CD4-positive, alpha-beta T cell treated with Interleukin-17A for 1 hour (primary cell): Measurements from ENCODE around the gene GABRP.
"Not testable (repeated sequence)": the region's sequence is repeated elsewhere in the genome, so short reads cannot be mapped to it uniquely, and the experiment has no call there.

Source experiments
- DNase-seq: peaks from one replicate; pipeline ENCODE4 v3.0.0-alpha.2; 2020

Gene GABRP, protein sequence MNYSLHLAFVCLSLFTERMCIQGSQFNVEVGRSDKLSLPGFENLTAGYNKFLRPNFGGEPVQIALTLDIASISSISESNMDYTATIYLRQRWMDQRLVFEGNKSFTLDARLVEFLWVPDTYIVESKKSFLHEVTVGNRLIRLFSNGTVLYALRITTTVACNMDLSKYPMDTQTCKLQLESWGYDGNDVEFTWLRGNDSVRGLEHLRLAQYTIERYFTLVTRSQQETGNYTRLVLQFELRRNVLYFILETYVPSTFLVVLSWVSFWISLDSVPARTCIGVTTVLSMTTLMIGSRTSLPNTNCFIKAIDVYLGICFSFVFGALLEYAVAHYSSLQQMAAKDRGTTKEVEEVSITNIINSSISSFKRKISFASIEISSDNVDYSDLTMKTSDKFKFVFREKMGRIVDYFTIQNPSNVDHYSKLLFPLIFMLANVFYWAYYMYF

DNA sequence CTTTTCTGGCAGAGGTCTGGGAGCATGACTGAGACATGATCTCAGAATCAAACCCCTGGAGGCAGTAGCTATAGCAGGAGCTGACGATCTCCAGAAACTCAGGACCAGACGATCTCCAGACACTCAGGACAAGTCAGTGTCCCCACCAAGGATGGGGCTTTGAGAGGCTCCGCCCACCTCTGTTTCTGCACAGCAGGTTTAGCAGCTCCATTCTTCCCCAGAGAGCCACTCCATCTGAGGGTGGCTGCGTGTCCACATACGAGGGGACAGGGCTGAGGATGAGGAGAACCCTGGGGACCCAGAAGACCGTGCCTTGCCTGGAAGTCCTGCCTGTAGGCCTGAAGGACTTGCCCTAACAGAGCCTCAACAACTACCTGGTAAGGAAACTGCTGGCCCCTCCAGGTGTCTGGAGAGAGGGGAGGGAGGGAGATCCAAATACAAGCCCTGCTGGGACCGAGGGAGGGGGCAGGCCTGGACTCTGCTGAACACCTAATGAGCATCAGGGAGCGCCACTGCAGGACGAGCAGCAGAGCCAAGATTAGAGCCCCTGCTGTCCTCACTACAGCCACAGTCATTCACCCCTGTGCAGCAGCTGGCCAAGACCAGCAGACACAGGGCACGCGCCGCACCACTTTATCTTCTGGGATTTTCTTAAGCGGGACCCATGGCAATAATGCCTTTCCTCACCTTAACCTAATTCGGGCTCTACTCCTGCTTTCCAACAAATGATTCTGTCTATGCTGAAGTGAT lies at the start of gene GABRP:
Gene GABRP, plus strand, starts transcription at position 228 of the 750 bp plus-strand sequence. CDS start 4,891 bp downstream, outside the sequence.
- no peak for DNase-seq

DNA sequence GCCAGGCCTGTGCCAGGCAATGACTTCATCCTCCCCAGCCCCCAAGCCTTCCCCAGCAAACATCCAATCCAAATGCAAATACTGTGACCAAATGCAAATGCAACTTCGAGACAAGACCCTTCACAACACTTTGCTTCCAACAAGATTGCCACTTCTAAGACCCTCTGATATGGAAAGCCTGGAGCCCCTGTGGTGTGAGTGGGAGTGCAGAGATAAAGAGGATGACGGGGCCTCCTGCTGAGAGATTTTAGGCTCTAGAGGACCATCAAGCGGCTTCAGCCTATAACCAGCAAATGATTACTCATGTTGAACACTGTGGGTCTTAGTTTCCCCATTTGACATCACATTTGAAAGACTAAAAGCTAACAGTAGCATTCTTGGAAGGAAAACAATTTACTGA lies 46.6 kb upstream of the GABRP start:
- DNase-seq: no peak

DNA sequence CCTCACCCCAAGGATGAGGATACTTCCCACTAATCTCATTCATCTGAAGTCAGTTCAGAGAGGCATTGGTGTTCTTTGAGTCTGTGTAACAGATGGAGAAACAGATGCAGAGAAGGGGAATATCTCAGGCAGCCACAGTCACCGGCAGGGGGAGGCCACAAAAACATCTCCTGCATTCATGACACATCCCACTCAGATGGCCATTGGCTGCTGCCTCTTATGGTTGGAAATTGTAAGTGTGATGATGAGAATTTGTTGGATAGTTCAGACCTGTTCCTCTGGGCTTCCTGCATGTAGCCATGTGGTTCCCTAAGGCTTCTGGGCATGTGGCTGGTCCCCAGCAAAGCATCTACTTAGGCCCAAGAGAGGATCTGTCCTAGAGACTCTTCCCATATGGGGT lies 45.9 kb upstream of the GABRP start:
- DNase-seq: no peak

DNA sequence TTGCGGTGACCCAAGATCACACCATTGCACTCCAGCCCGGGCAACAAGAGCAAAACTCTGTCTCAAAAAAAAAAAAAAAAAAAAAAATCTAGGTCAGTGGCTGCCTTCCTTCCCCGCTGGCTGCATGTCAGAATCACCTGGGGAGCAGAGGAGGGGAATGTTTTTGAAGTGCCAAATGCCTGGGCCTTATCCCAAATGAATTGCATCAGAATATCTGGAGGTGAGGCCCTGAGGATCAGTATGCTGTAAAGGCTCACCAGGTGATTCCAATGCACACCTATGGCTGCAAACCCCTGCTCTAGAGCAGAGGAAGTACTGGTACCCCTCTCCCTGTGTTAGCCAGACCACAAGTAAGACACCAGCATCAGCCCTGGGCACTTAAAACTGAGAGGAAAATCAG lies 44.7 kb upstream of the GABRP start:
- DNase-seq: no peak

DNA sequence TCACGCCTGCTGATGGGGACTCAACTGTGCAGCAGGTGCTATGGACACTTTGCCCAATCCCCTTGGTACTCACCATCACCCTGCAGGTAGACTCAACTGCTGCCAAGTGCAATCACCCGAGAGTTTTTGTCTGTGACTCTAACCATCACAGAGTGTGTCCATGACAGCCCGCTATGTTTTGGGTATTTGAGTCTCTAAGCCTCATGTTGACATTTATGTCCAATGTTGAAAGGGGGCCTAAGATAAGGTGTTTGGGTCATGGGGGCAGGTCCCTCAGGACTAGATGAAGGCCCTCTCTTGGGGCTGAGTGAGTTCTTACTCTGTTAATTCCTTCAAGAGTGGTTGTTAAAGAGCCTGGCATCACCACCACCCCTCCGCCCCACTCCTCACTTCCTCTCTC lies 44.1 kb upstream of the GABRP start:
- no peak for DNase-seq

DNA sequence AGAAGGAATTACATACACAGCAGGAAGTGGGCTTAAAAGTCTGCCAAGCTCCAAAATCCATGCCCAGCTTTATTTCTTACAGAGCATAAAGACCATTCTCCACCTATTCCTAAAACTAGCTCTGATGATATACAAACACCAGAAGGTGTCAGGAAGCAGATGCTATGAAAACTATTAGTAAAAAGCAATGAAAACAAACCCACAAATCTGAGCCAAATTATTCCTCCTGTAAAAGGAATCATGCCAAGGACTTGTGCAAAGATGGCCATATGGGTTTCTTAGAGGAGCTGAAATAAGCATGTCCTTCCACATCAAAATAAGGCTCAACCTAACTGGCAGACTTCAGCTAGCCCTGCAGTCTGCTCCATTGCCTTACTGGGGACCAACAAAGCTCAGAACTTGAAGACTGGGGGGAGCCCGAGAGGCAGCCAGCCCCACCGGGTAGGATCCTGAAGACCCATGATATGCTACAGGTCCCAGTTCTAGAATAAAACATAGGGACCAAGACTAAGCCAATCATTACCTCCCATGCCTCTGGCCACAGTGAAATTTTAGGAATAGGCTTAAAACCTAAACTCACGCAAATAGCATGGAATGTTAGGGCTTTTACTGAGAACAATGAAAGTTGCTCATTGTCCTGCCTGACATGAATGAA lies 42.8 kb upstream of the GABRP start:
- no peak for DNase-seq

DNA sequence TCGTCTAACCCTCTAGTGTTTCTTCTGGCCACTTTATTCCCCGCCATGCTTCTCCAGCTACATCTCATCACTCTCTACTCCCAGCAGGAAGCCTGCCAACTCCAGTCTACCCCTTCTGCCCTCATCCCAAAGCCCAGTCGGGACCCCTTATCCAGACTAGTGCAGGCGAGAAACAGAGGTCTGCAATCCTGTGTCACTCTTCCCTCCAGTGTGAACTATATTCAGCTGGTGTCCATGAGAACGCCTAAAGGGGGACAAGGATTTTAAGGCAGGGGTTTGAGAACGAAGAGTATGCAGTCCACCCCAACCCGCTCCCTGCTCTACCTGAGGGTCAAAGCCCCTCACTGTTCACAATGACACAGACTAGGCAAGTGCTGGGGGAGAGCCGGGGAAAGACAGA lies 41.7 kb upstream of the GABRP start:
- DNase-seq: no peak

DNA sequence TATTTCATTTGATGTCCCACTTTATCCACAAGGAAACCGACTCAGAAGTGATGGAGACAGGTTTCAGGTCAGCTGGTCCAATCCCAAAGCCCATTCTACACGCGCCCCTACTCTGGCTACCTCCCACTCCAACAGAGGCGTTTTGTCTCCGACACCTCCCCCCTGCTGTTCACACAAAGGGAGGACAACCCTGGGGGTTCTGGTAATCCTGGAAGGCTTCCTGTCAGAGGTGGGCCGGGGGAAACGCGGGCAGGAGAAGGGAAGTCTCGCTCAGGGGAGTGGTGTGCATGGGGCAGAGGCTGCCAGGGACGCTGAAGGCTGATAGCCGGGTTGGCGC lies 39.7 kb upstream of the GABRP start:
- DNase-seq: no peak

DNA sequence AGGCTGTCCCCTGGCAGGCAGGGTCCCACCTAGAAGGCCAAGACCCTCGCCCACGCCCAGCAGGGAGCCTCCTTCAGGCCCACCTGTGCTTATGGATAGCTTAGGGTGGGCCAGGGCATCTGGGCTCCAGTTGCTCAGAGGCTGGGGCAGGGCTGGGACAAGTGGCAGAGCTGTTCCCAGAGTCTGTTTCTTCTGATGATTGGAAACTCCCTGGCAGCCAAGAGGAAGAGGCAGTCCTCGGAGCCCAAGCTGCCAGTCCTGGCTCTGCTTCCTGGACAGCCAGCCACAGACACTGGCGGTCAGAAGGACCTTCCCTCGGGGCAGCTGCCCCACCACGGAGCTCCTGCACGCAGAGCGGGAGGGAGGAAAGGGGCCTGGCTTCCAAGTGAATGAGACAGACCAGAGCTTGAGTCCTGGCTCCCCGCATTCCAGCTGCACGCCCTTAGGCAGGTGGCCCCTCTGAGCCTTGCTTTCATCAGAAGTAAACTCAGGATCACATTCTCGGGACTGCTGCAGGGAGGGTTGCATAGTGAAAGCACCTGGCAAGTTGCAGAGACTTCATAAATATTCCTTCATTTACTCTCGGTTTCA lies 37.9 kb upstream of the GABRP start:
- no peak for DNase-seq

DNA sequence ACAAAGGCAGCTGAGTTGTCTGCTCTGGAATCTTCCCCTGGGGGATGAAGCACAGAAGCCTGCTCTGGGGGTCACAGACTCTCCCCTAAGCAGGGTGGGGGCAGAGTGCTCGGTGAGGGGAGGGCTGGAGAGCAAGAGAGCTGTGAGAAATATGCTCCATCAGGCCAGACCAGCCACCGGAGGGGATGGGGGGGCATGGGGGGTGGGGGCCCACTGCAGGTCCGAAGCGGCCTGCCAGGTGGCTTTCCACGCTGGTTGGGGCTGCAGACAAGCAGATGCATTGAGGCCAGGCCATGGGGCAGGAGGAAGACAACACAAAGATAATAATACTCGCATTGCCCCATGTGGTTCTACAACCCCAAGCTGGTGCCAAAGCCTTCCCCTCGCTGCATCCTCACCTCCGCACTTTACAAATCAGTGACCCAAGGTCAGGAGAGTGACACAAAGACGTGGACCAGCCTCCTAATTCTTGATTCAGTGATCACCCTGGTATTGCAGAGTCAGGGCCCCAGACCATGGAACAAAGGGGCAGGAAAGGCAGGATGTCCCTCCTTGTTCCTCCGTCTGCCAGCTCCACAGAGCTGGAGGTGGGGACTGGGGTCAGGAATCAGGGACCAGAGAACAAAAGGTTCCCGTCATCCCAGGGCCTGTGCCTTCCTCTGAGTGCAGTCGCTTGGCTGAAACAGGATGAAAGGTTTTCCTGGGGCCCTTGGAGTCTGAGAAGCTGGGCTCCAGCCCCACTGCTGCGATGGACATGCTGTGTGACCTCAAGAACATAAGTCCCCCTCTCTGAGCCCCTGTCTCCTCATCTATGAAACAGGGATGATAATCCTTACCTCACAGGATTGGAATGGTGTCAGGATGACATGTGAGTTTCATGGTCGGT lies 37.2 kb upstream of the GABRP start:
- no peak for DNase-seq

DNA sequence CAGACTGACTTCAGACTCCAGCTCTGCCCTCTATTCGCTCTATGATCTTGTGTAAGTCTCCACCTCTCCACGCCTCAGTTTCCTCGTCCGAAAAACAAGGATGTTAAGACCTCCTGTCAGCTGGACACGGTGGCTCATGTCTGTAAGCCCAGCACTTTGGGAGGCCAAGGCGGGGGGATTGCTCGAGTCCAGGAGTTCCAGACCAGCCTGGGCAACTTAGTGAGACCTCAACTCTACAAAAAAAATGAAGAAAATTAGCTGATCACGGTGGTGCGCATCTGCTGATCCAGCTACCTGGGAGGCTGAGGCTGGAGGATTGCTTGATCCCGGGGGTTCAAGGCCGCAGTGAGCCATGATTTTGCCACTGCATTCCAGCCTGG lies 36.6 kb upstream of the GABRP start:
- no peak for DNase-seq

DNA sequence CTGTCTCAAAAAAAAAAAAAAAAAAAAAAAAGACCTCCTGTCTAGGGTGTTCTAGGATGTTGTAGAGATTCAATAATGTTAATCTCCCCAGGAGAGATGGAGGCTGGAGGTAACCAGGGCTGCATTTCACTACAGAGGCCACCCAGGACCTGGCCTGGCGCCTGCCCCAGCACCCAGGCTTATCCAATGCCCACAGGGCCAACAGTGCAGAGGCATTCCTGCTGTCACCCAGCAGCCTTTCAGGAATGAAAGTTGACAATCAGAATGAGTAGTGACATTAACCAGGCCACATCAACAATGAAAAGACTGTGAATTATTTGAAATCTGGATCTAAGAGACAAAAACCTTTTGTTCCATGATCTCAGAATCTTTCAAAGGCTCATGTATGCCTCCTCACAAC lies 36.2 kb upstream of the GABRP start:
- no peak for DNase-seq

DNA sequence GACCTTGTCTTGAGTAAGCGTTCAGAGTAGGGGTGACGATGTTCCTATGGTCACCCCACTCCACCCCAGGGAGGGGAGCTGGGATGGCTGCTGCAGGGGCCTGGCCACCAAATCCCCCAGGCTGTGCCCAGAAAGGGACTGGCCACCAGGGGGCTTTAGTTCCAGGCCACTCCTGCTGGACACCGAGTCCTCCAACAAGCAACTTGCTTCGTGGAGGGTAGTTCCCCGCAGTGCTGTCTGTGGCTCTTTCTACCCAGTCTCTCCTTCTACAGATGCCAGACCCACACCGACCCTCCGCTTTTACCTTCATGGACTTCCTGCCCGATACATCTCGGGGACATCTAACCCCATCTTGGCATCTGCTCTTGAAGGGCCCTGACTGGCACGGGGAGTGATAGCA lies 35.7 kb upstream of the GABRP start:
- DNase-seq: no peak

DNA sequence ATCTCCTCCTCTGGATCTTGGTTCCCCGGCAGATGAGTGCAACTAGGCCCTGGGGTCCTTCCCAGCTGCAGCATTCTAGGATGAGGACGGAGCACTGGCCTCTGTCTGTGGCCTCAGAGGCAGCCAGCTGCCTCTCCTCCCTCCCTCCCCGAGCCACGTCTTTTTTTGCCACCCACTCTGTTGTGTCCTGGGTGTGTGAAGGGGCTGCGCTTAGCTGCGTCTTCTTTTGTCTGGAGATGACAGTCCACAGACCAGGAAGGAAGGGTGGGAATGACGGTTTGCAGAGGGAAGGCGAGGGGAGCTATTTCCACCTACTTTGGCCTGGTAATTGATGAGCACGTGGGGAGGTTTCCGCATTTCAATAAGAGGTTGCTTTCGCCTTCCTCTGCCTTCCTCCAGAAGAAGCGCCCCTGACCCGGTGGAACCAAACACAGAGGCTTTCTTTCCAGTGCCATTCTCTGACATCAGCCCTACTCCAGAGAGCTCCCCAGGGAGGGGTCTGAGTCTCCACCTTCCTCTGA lies 34.5 kb upstream of the GABRP start:
- DNase-seq: no peak

DNA sequence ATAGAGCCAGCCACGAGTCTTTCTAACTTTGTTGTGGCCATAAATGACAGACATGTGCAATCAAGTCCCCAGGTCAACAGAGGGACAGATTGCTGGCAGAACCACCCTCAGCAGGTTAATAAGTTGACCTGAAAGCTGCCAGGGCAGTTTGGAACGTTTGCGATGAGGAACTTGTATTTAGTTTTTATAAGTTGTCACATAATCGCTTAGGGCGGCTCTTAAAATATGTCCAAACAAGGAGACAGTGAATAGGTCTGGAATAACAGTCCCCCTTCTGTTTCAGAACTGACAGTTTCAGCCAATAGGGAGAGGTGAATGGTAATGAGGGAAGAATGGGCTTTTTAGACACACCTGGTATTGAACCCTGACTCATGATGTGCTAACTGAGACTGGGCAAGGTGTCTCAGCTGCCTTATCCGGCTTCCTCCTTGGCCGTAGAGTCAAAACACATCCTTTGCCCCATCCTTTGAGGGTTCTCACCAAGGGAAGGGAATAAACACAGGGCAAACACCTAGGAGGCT lies 33.6 kb upstream of the GABRP start:
- DNase-seq: no peak

DNA sequence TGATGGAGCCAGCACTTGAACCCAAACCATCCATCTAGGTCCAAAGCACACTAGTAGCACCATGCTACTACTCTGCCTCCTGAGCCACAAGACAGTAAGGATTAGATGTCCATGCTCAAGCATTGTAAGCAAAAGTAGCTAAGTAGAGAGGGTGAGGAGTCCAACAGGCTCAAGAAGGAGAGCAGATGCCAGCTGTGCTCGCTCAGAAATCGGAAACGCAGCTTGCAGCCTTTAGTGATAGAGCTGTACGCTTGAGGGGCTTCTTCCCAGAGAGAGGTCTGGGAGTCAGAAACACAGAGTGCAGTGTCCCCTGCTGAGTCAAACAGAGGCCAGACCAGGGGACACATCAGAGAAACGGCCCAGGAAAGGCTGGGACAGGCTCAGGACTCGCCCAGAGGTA lies 32.7 kb upstream of the GABRP start:
- DNase-seq: no peak

DNA sequence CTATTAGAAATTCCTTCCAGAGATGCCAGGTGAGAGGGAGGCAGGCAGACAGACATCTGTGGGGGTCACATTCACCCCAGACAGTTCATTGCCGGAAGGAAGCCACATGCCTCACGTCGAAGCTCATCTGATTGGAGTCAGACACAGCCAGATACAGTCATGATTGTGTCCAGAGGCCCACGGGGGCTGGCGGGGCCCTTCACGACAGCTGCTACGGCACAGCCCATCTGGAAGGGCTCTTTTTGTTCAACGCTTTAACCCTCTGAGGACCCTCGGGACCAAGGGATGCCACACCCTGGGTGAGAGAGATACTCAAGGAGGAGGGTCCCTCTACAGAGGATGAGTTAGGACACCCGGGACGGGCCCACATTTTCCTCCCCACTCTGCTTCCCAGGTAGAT lies 31.9 kb upstream of the GABRP start:
- no peak for DNase-seq

DNA sequence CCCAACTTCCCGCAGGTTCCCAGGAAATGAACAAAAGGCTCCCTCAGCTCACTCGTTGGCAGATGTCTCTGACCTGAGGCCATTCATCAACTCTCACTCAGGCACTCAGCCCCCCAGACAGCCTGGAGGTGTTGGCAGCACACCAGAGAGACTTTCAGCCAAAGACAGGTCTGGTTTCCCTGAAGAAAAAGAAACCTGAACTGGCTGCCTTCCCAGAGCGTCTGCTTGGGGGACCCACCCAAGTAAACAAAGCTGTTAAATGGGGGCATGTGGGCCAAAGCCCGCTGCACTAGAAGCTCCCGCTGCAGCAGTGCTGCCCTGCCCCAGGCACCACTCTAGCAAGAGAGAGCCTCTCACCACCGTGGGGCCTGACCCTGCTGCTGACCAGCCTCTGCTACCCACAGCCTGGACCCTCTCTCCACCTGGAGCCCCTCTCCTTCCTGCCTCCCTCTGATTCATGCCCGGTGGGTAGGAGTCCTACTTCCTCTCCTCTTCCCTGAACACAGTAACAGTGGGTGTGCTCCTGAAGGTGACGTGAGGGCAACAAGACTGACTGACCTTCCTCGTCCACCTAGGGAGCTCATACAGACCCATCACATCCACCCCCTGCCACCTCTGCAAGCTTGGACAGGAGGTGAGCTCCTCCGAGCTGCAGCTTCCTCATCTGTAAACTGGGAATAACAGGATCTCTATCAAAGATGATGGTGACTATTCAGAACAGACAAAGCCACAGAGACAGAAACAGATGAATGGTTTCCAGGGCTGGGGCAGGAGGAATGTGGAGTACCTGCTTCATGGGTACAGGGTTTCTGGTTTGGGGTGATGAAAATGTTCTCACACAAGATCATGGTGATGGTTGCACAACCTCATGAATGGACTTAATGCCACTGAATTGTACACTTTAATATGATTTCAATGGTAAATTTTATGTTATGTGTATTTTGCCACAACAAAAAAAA lies 31.0 kb upstream of the GABRP start:
- DNase-seq: no peak

DNA sequence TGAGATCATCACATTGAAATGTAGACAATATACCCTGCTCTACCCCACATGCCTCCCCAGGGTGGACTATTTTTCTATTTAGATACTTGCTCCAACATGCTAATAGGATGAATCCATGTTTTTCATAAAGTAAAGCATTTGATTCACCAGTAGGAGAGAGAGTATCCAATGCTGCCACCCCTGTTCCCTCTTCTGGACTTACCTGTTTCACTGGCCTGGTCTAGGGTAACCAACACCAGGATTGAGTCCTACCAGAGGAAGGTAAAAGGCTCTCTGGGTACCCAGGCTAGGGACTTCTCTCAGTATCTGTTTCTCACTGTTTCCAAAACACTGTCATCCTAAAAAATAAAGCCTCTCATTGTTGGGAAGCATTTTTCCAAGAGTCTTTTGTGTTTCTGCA lies 30.2 kb upstream of the GABRP start:
- no peak for DNase-seq

DNA sequence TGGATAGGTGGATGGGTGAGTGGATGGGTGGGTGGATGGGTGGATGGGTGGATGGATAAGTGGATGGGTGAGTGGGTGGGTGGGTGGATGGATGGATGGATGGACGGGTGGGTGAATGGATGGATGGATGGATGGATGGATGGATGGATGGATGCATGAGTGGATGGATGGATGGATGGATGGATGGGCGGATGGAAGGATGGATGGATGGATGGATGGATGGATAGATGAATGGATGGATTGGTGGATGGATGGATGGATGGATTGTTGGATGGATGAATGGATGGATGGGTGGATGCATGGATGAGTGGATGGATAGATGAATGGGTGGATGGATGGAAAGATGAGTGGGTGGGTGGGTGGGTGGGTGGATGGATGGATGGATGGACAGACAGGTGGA lies 29.0 kb upstream of the GABRP start:
- not testable (repeated sequence) for DNase-seq
